GM21825 (cell line): ENCODE data around the gene SAMM50.

Experiments used
- ATAC-seq: cut with Tn5 transposase; IDR thresholded peaks from one replicate; pipeline ENCODE4 v1.9.1; 2021; ENCODE audit warnings: mild to moderate bottlenecking, moderate library complexity; ENCODE audit not compliant: unreplicated experiment

SAMM50 gene

GRCh38 chr22:43976861-43977795, 21.9 kb downstream of the SAMM50 start:
- ATAC-seq = no peak

GRCh38 chr22:43978558-43978957, 23.3 kb downstream of the SAMM50 start:
- ATAC-seq = no peak

DNA sequence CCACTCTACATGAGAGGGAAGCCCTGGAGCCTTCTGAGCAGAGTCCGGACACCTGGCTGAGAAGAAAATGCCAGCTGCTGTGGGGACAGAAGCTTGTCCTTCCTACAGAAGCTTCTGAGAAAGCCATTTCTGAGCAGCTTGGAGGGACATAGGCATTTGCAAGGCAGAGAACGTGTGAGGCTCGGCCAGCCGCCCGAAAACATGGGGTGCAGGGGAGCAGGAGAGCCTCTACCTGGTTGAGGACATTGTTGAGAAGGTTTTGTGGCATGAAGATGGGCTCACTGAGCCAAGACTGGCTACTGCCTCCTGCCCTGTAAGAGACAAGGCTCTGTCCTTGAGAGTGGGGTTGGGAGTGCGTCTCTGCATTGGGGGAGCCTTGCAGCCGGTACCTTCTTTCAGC, 25.3 kb downstream of the SAMM50 start:
- no peak for ATAC-seq

- ATAC-seq = no peak
These were observed 25.8 kb downstream of the SAMM50 start for GRCh38 chr22:43980996-43981395.

- ATAC-seq = no peak
These were observed 28.6 kb downstream of the SAMM50 start for GRCh38 chr22:43983808-43984207.

DNA sequence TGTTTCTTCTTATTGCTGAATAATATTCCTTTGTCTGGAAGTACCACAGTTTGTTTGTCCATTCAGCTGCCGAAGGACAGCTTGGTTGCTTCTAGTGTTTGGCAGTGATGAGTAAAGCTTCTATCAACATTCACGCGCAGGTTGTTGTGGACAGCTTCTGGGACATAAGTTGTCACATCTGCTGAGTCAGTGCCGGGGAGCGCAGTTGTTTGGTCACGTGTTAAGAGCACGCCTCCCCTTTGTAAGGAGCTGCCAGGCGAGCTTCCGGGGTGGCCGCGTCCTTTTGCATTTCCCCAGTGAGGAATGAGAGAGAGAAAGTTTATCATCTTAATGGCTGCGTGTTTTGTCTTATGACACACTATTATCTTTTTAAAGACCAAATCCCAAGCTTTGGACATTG, 30.3 kb downstream of the SAMM50 start:
- no peak for ATAC-seq

GRCh38 chr22:43988116-43988820, 33.0 kb downstream of the SAMM50 start:
- no peak for ATAC-seq

DNA sequence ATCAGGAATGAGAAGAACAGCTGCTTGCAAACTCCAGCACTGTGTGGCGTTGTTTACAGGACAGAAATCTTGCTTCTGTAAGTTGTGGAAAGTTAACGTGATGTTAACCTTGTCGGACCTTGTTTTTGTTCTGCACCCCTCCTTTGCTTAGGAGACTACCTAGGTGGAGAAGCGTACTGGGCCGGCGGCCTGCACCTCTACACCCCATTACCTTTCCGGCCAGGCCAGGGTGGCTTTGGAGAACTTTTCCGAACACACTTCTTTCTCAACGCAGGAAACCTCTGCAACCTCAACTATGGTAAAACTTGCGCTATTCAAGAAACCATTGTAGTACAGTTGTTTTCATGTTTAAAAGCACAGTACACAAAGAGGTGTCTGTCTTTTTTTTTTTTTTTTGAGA, 33.7 kb downstream of the SAMM50 start:
- no peak for ATAC-seq

- no peak for ATAC-seq
These were observed 34.8 kb downstream of the SAMM50 start for GRCh38 chr22:43990044-43990443.

- ATAC-seq = no peak
These were observed 36.2 kb downstream of the SAMM50 start for GRCh38 chr22:43991316-43992020.

GRCh38 chr22:43992331-43992821, 37.1 kb downstream of the SAMM50 start:
- ATAC-seq = no peak

GRCh38 chr22:43993072-43993760, 38.0 kb downstream of the SAMM50 start:
- no peak for ATAC-seq

DNA sequence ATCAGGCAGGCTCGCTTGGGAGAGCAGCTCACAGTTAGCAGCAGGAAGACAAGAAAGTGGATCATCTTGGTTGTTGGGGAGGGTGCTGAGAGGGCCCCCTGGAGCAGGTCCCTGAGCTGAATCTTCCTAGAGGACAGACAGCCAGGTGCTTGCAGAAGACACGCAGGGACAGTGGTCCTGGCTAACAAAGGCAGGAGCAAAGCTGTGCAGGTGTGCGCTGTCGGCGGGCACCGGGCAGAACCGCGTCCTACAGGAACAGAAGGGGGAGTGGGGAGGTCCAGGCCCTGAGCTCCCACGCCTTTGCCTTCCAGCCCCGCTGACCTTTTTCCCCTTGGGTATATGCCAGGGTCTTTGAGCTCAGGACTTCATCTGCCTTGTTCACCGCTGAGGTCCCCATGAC, 38.8 kb downstream of the SAMM50 start:
- ATAC-seq = no peak

DNA sequence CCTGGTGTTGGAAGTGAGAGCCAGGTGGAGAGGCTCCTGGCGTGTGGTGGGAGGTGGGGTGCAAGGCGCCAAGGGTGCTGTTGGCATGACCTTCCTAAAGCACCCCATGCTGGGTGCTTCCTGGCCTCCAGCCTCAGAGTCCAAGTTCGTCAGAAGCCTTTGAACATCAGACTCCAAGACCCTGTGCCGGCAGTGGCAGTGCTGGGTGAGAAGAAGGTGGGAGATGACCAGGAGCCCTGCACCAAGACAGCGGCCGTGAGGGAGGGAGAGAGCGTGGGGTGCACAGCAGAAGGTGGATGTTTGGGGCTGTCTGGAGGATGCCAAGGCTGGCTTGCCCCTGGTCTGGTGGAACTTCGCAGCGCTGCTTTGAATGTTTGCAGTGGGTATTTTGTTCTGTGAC, 39.2 kb downstream of the SAMM50 start:
- ATAC-seq = no peak

DNA sequence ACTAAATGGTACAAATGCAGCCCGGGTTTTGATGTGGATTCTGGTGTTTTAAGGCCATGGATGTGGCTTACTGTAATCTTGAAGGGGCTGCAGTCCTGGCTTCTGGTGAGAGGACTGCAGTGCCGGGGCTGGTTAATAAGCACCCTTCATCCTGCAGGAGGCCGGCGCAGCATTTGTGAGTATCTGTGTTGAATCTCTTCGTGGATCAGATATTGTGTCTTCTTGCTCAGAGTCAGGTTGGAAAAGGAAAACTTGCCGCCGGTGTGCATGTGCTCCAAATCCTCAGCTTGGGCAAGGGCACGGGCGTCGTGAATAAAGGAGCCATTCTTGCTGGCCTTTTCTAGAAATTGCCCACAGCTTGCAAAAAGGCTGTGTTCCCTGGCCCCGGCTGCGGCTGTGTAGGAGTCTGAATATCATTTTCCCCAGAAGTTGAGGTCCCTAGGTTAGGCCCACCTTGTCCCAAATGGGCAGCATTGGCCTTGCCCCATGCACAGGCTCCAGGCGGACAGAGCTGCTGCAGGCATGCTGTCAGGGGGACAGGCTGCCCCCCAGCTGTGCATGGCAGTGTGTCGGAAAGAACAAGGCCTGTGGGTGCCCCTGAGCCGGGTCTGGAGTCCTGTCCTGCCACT, 39.9 kb downstream of the SAMM50 start:
- ATAC-seq = no peak

DNA sequence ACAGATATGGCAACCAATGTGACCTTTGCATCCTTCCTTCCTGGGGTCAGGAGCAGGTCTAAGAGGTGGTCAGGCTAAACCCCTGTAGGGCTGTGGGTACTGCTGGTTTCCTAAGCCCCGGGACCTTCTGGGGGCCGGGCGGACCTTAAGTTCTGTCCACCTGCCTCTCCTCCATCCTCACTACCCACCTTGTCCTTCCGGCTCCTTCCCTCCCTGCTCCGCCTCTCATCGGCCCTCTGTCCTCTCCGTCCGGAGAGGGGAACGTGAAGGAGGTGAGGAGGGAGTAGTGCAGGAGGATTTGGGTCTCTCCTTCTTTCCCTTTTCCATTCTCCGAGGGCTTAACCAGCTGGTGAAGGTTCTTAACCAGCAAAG, 40.5 kb downstream of the SAMM50 start:
- no peak for ATAC-seq

GRCh38 chr22:43996170-43996980, 41.1 kb downstream of the SAMM50 start:
- ATAC-seq = peak; percentile 50

- no peak for ATAC-seq
These were observed 41.7 kb downstream of the SAMM50 start for GRCh38 chr22:43996981-43997265.

- ATAC-seq = no peak
These were observed 43.5 kb downstream of the SAMM50 start for GRCh38 chr22:43998679-43999264.
